Endothelial cell of umbilical vein (primary cell): ENCODE measurements around the gene SLC5A5. TPM values are rescaled to one million over a fixed set of nuclear protein-coding genes. Genes with fewer than 3 reads are reported as not detected.

Experiments
- BruUV-seq: library from RNA; stranded (reverse); fragments of 400-500 nt; replicated peaks from 2 replicates; lab custom pipeline; 2021; lab: Mats Ljungman, UMichigan
- CTCF ChIA-PET: fragments of 300-600, 350-600 bp; sonication (Branson Sonifier 250); formaldehyde crosslinking; loops from one replicate; lab custom pipeline; 2021; ENCODE audit warnings: antibody characterized with exemption, inconsistent platforms; lab: Charles Lee
- POLR2A ChIA-PET: fragments of 300-600, 350-600 bp; sonication (Branson Sonifier 250); formaldehyde crosslinking; loops from one replicate; lab custom pipeline; 2021; ENCODE audit warnings: antibody characterized with exemption, inconsistent platforms; lab: Charles Lee
- DNase-seq: peaks from one replicate; pipeline ENCODE4 v3.0.0-alpha.2; 2011; ENCODE audit warnings: low read depth, low spot score
- FAIRE-seq: peaks from 2 replicates; lab custom pipeline; 2011; peaks lifted over from hg19 to GRCh38; lab: Jason Lieb, UNC
- H2AFZ ChIP-seq: 2 replicates; pipeline ENCODE4 v1.6.0; 2012; ENCODE audit warnings: low read depth, low read length, control low read depth, inconsistent platforms
- H3K27ac ChIP-seq: 2 replicates; pipeline ENCODE4 v1.5.1; 2011; ENCODE audit warnings: low read depth, mild to moderate bottlenecking, control low read depth, low read length, moderate library complexity; ENCODE audit not compliant: insufficient read depth
- H3K27me3 ChIP-seq, 2 experiments: 2 replicates each; pipeline versions ENCODE4 v1.6.0 to v1.6.1; 2011; ENCODE audit warnings: low read length in 2 of 2, mixed read lengths in 1 of 2; ENCODE audit not compliant: control insufficient read depth in 2 of 2, insufficient read depth in 2 of 2
- H3K36me3 ChIP-seq, 2 experiments: 2 replicates in 1 of 2; 3 replicates in 1 of 2; pipeline ENCODE4 v1.5.1; 2011; ENCODE audit warnings: low read length in 2 of 2, mild to moderate bottlenecking in 1 of 2, moderate library complexity in 1 of 2; ENCODE audit not compliant: control insufficient read depth in 2 of 2, insufficient read depth in 2 of 2; ENCODE audit errors: extremely low read depth in 1 of 2
- H3K4me1 ChIP-seq: 3 replicates; pipeline ENCODE4 v1.5.1; 2011; ENCODE audit warnings: mild to moderate bottlenecking, low read length; ENCODE audit not compliant: control insufficient read depth, insufficient read depth; ENCODE audit errors: extremely low read depth
- H3K4me2 ChIP-seq: 2 replicates; pipeline ENCODE4 v1.6.1; 2011; ENCODE audit warnings: low read length, control low read depth, mixed read lengths; ENCODE audit not compliant: insufficient read depth
- H3K4me3 ChIP-seq, 3 experiments: fragments of 200-600 bp in 1 of 3; sonication (generic), shearing (Covaris generic) in 1 of 3; replicated peaks in 1 of 3; 2 replicates each; pipeline ENCODE4 v1.5.1; 2011 to 2016; ENCODE audit warnings: control low read depth in 3 of 3, low read length in 3 of 3, mild to moderate bottlenecking in 2 of 3, inconsistent platforms in 1 of 3, low read depth in 1 of 3, moderate library complexity in 1 of 3; ENCODE audit not compliant: insufficient read depth in 1 of 3
- H3K79me2 ChIP-seq: 2 replicates; pipeline ENCODE4 v1.6.0; 2012; ENCODE audit warnings: low read length, inconsistent platforms; ENCODE audit not compliant: control insufficient read depth, insufficient read depth
- H3K9ac ChIP-seq: replicated peaks from 2 replicates; pipeline ENCODE3; 2011; ENCODE audit warnings: low read length, control low read depth; ENCODE audit not compliant: insufficient read depth; ENCODE audit errors: extremely low read depth
- H3K9me1 ChIP-seq: replicated peaks from 3 replicates; pipeline ENCODE4 v1.6.0; 2011; ENCODE audit warnings: mild to moderate bottlenecking, low read length; ENCODE audit not compliant: control insufficient read depth, insufficient read depth; ENCODE audit errors: extremely low read depth
- H3K9me3 ChIP-seq: replicated peaks from 2 replicates; pipeline ENCODE4 v1.5.1; 2012; ENCODE audit warnings: low read length, inconsistent platforms; ENCODE audit not compliant: control insufficient read depth, insufficient read depth
- H4K20me1 ChIP-seq: replicated peaks from 2 replicates; pipeline ENCODE3; 2011; ENCODE audit warnings: mild to moderate bottlenecking, low read length; ENCODE audit not compliant: control insufficient read depth, insufficient read depth; ENCODE audit errors: extremely low read depth
- CTCF ChIP-seq, 2 donors: IDR thresholded peaks; 1 replicate in 1 of 2; 2 replicates in 1 of 2; pipeline ENCODE4 v1.5.1; 2011; ENCODE audit warnings: low read length in 2 of 2, mild to moderate bottlenecking in 2 of 2, moderate library complexity in 2 of 2, control low read depth in 1 of 2, inconsistent platforms in 1 of 2, low read depth in 1 of 2; ENCODE audit not compliant: insufficient read depth in 1 of 2; ENCODE audit errors: extremely low read depth in 1 of 2
- EZH2 ChIP-seq: IDR thresholded peaks from 2 replicates; pipeline ENCODE4 v1.6.1; 2012; ENCODE audit warnings: borderline replicate concordance, low read depth, mild to moderate bottlenecking, moderate library complexity, low read length, inconsistent platforms; ENCODE audit not compliant: severe bottlenecking
- FOS ChIP-seq: IDR thresholded peaks from 2 replicates; pipeline ENCODE4 v1.6.1; 2011; ENCODE audit warnings: mild to moderate bottlenecking, low read length, moderate library complexity, borderline replicate concordance; ENCODE audit not compliant: insufficient read depth
- GATA2 ChIP-seq: IDR thresholded peaks from 2 replicates; pipeline ENCODE4 v1.7.0; 2011; ENCODE audit warnings: low read depth, mild to moderate bottlenecking, moderate library complexity, mixed read lengths, low read length; ENCODE audit not compliant: insufficient read length, insufficient read depth
- JUN ChIP-seq: IDR thresholded peaks from 2 replicates; pipeline ENCODE4 v1.6.1; 2011; ENCODE audit warnings: borderline replicate concordance, low read depth; ENCODE audit not compliant: insufficient read length, insufficient read depth
- MAX ChIP-seq: IDR thresholded peaks from 2 replicates; pipeline ENCODE4 v1.6.1; 2011; ENCODE audit not compliant: insufficient read depth, insufficient read length
- MYC ChIP-seq: IDR thresholded peaks from one replicate; pipeline ENCODE4 v1.6.1; 2011; ENCODE audit warnings: mild to moderate bottlenecking, low read depth, low read length
- POLR2A ChIP-seq: IDR thresholded peaks from 2 replicates; pipeline ENCODE4 v1.6.1; 2012; ENCODE audit warnings: low read depth, mild to moderate bottlenecking, control low read depth, low read length
- POLR2AphosphoS5 ChIP-seq: IDR thresholded peaks from 2 replicates; pipeline ENCODE4 v1.6.1; 2012; ENCODE audit warnings: low read depth, mild to moderate bottlenecking, control low read depth, low read length, moderate library complexity; ENCODE audit not compliant: insufficient read depth
- dilution Hi-C: fragments of 300-500 bp; cut with MboI; formaldehyde crosslinking; loops from one replicate; pipeline ENCODE4 v1.15.0; 2019; ENCODE audit warnings: low sequenced_read_pairs; ENCODE audit not compliant: extremely low pct_ligation_motif_present
- intact Hi-C: fragments of 100-400 bp; cut with micrococcal nuclease; formaldehyde crosslinking; loops from one replicate; pipeline ENCODE4 v1.10.0; 2022
- polyA plus RNA-seq, 4 experiments: library from polyadenylated mRNA; depleted of rRNA in 3 of 4; stranded (reverse) in 3 of 4; unstranded in 1 of 4; fragments of >200 nt; gene quantifications; 2 replicates each; pipeline versions ENCODE4 v1.2.1 to v1.2.3, GENCODE V29; 2011 to 2012; ENCODE audit warnings: missing spikeins in 1 of 4
- total RNA-seq: library from RNA; stranded (reverse); gene quantifications from 2 replicates; pipeline ENCODE4 v1.2.3, GENCODE V29; 2021

The SLC5A5 gene
- total and polyA plus RNA-seq, 2 donors (not counting 3 experiments of a cell fraction or from before 2014, with no cell fraction given): not detected

DNA sequence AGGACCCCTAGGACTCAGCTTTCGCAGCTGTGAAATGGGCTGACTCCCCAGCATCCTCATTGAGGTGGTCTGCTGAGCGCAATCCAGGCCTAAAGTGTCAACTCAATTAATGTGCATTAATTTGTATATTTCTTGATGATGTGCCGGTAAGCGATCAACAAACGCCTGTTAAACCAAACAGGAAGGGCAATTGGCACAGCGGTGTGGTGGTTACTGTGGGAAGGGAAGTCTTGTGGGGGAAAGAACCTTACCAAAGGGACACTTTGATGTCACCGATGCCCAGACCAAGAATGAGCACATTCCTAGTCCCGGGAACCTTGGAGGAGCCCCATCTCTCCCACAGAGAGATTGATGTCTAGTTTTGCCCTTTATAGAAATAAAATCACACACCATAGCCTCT lies 25.6 kb upstream of the SLC5A5 start:
- H3K27ac ChIP-seq: no peak overlapping the region
- H3K9me1 ChIP-seq: no peaks in the 10 kb centered on the region
- TF ChIP-seq FOS: no peak
- FAIRE-seq (no peak), DNase-seq (no peak)
- H4K20me1 ChIP-seq: no peaks in the 10 kb centered on the region
- H3K9me3 ChIP-seq: no peaks in the 10 kb centered on the region
- no peaks in the 10 kb centered on the region for H3K79me2 ChIP-seq
- ChIA-PET CTCF (no interaction called here), POLR2A (interaction anchor here (1.7 kb wide), 1 partner anchor 13 kb away, joined by 7 read pairs; the partner anchor contains the start of gene RPL18A)
- H3K36me3 ChIP-seq: no peaks in the 10 kb centered on the region
- BruUV-seq: no TSS peak
- no peak overlapping the region for H3K9ac ChIP-seq
- no peak overlapping the region for H2AFZ ChIP-seq
- H3K4me2 ChIP-seq: no peak overlapping the region
- dilution Hi-C loops (no loop called here), intact Hi-C loops (no loop called here)
- peaks cover 9% of the 10 kb centered on the region for H3K4me1 ChIP-seq
- H3K27me3 ChIP-seq: no peaks in the 10 kb centered on the region
- H3K4me3 ChIP-seq: no peak overlapping the region

DNA sequence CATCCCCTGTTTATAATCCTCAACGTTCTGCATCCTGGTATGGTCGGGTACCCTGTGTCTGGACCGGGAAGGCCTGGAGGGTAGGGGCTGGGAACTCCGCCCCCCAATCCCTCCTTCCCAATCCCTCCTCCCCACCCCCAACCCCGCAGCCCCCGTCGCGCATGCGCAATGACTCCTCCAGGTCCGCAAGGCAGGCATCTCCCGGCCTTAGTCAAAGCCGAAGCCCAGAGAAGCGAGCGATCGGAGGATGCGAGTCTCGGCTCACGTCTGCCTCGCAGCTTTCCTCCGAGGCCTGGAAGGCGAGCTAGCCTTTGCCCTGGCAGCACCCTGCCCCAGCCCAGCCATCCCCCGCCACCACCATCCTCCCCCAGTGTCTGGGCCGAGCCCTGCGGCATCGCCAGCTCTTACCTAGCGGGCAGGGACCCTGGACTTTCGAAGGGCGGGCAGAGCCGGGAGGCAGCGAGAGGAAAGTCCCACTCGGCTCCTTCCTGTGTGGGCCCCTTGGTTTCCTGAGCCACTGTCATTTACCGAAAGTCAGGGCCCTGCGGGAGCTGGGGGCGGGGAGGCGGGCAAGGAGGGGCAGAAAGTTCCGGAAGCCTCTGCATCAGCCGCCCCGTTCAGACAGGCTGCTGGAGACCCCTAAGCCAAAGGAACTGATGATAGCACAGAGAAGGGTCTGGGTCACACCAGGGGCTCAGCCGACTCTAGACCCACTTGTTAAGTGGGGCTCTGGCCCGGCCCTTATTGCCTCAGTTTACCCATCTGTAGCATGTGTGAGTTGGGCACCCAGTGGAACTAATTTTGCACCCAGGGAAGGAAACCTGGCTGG lies 24.0 kb upstream of the SLC5A5 start, which contains the start of gene JAK3:
TSS of gene JAK3 (minus strand) at position 445 of the 829 bp plus-strand sequence. CDS start 3,565 bp downstream, outside the sequence.
- intact Hi-C loops: no loop called here
- Histone ChIP-seq H4K20me1 (no peaks in the 10 kb centered on the region), H3K4me2 (peak within 1 kb of the TSS; percentile 29), H3K9ac (no peak within 1 kb of the TSS), H3K9me3 (no peaks in the 10 kb centered on the region), H3K27ac (no peak within 1 kb of the TSS), H3K36me3 (no peaks in the 10 kb centered on the region), H3K27me3 (no peaks in the 10 kb centered on the region), H3K4me3 (peak within 1 kb of the TSS in 1 of 3 experiments; percentile 45), H3K4me1 (peaks cover under 1% of the 10 kb centered on the region), H3K79me2 (no peaks in the 10 kb centered on the region), H3K9me1 (no peaks in the 10 kb centered on the region), H2AFZ (peak within 1 kb of the TSS; percentile 78)
- DNase-seq: peak; percentile 70
- TF ChIP-seq CTCF (IDR thresholded peaks at IDR 0.05; ENCODE audit: extremely low read depth in 1 of 2, insufficient read depth in 1 of 2, low read depth in 1 of 2, low read length in 2 of 2) (no peak), FOS (no peak), EZH2 (no peak), GATA2 (no peak), MAX (no peak), JUN (no peak), MYC (no peak), POLR2AphosphoS5 (no peak), POLR2A (no peak)
- peak; percentile 79 for FAIRE-seq
- dilution Hi-C loops: no loop called here
- ChIA-PET CTCF (interaction anchor here (1.0 to 1.9 kb wide), 3 partner anchors 8 to 17 kb away, joined by 3 to 13 read pairs (median 3); partner anchors contain the start of gene RPL18A), POLR2A (interaction anchor here (0.7 kb wide), 2 partner anchors 12 to 569 kb away, joined by 4 to 7 read pairs; no protein-coding TSS in a partner anchor)
- no TSS peak for BruUV-seq
